MM.1S (cell line): ENCODE data around the gene FAM117B.

Source experiments
- EZH2 ChIP-seq: fragments of 300-600 bp; sonication (generic); optimal IDR thresholded peaks from 2 replicates; pipeline ENCODE3; 2017; ENCODE audit warnings: low read depth, mild to moderate bottlenecking, antibody characterized with exemption, low read length, mixed read lengths
- EZH2phosphoT487 ChIP-seq: fragments of 300-600 bp; sonication (generic); IDR thresholded peaks from 2 replicates; pipeline ENCODE4 v1.6.1; 2018; ENCODE audit warnings: antibody characterized with exemption, low read length
- TF ChIP-seq, protein P1 (sequence below): fragments of 300-600 bp; sonication (generic); IDR thresholded peaks from 2 replicates; pipeline ENCODE4 v1.5.1; 2016; ENCODE audit warnings: antibody characterized with exemption, low read length, mixed read lengths

DNA sequence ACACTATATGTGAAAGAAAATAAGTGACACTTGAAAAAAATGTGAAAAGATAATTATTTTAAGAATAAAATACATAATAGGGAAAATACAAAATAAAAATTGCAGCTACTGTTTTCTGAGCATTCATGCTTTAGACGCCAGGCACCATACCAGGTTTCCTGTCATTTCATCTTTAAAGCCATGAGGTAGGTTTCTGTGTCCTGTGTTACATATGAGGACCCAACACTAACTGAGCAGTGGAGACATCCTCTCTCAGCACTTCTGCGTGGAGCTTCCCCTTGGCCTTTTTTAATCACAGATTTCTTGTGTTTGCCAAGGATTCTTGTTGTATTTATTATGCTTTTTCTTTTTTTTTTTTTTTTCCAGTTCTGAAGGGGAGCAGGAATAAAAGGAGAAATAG is 117.3 kb downstream of the FAM117B start:
- TF ChIP-seq EZH2 (no peak), EZH2phosphoT487 (no peak)
- TF ChIP-seq, protein P1, sequence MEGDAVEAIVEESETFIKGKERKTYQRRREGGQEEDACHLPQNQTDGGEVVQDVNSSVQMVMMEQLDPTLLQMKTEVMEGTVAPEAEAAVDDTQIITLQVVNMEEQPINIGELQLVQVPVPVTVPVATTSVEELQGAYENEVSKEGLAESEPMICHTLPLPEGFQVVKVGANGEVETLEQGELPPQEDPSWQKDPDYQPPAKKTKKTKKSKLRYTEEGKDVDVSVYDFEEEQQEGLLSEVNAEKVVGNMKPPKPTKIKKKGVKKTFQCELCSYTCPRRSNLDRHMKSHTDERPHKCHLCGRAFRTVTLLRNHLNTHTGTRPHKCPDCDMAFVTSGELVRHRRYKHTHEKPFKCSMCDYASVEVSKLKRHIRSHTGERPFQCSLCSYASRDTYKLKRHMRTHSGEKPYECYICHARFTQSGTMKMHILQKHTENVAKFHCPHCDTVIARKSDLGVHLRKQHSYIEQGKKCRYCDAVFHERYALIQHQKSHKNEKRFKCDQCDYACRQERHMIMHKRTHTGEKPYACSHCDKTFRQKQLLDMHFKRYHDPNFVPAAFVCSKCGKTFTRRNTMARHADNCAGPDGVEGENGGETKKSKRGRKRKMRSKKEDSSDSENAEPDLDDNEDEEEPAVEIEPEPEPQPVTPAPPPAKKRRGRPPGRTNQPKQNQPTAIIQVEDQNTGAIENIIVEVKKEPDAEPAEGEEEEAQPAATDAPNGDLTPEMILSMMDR = no peak
